Activated naive CD8-positive, alpha-beta T cell (primary cell): ENCODE results near the gene ITPKB.
A peak's percentile ranks its signal among the peaks of the same experiment; 100 is the strongest.
"Not testable (repeated sequence)": the region's sequence is repeated elsewhere in the genome, so short reads cannot be mapped to it uniquely, and the experiment has no call there.

Source experiments
- H3K27ac Mint-ChIP-seq: one replicate; pipeline ENCODE4 v1.8.0; 2021; ENCODE audit warnings: mixed read lengths
- H3K27me3 Mint-ChIP-seq: one replicate; pipeline ENCODE4 v1.8.0; 2021; ENCODE audit warnings: mixed read lengths
- H3K36me3 Mint-ChIP-seq: one replicate; pipeline ENCODE4 v1.8.0; 2021; ENCODE audit warnings: mixed read lengths
- H3K4me1 Mint-ChIP-seq: one replicate; pipeline ENCODE4 v1.8.0; 2021; ENCODE audit warnings: low read depth, mixed read lengths
- H3K4me3 Mint-ChIP-seq: one replicate; pipeline ENCODE4 v1.8.0; 2021; ENCODE audit warnings: mild to moderate bottlenecking, mixed read lengths
- H3K9me3 Mint-ChIP-seq: one replicate; pipeline ENCODE4 v1.8.0; 2021; ENCODE audit warnings: low read depth, mixed read lengths

Gene ITPKB

GRCh38 chr1:226646026-226646869, 92.8 kb downstream of the ITPKB start:
- Mint-ChIP-seq H3K27ac (peak overlapping the region; percentile 86), H3K4me1 (peaks cover 68% of the 10 kb centered on the region), H3K9me3 (no peaks in the 10 kb centered on the region), H3K27me3 (no peaks in the 10 kb centered on the region), H3K4me3 (peak overlapping the region; percentile 52), H3K36me3 (peaks cover 10% of the 10 kb centered on the region)

- Mint-ChIP-seq H3K27me3 (no peaks in the 10 kb centered on the region), H3K27ac (peak overlapping the region; percentile 97), H3K4me1 (peaks cover 72% of the 10 kb centered on the region), H3K9me3 (no peaks in the 10 kb centered on the region), H3K36me3 (peaks cover 10% of the 10 kb centered on the region), H3K4me3 (peak overlapping the region; percentile 52)
These were observed 93.7 kb downstream of the ITPKB start for GRCh38 chr1:226645279-226645976.

- peak overlapping the region; percentile 82 for H3K4me3 Mint-ChIP-seq
- H3K4me1 Mint-ChIP-seq, result peaks cover 73% of the 10 kb centered on the region
- no peaks in the 10 kb centered on the region for H3K27me3 Mint-ChIP-seq
- H3K9me3 Mint-ChIP-seq, result no peaks in the 10 kb centered on the region
- H3K27ac Mint-ChIP-seq, result peak overlapping the region; percentile 97
- H3K36me3 Mint-ChIP-seq, result peaks cover 10% of the 10 kb centered on the region
These were observed 94.4 kb downstream of the ITPKB start for GRCh38 chr1:226644541-226645176.

- no peaks in the 10 kb centered on the region for H3K27me3 Mint-ChIP-seq
- H3K4me3 Mint-ChIP-seq, result peak overlapping the region; percentile 82
- peaks cover 66% of the 10 kb centered on the region for H3K4me1 Mint-ChIP-seq
- peak overlapping the region; percentile 97 for H3K27ac Mint-ChIP-seq
- peaks cover 8% of the 10 kb centered on the region for H3K36me3 Mint-ChIP-seq
- no peaks in the 10 kb centered on the region for H3K9me3 Mint-ChIP-seq
These were observed 95.2 kb downstream of the ITPKB start for GRCh38 chr1:226643611-226644540.

GRCh38 chr1:226643177-226643576, 95.9 kb downstream of the ITPKB start:
- Mint-ChIP-seq H3K4me3 (peak overlapping the region; percentile 82), H3K4me1 (peaks cover 63% of the 10 kb centered on the region), H3K27ac (peak overlapping the region; percentile 97), H3K36me3 (peaks cover 5% of the 10 kb centered on the region), H3K9me3 (no peaks in the 10 kb centered on the region), H3K27me3 (no peaks in the 10 kb centered on the region)

- no peaks in the 10 kb centered on the region for H3K27me3 Mint-ChIP-seq
- H3K27ac Mint-ChIP-seq, result peak overlapping the region; percentile 97
- no peak overlapping the region for H3K4me3 Mint-ChIP-seq
- H3K9me3 Mint-ChIP-seq, result no peaks in the 10 kb centered on the region
- H3K36me3 Mint-ChIP-seq, result peaks cover 2% of the 10 kb centered on the region
- peaks cover 60% of the 10 kb centered on the region for H3K4me1 Mint-ChIP-seq
These were observed 96.7 kb downstream of the ITPKB start for GRCh38 chr1:226642421-226642820.

- H3K4me3 Mint-ChIP-seq, result no peak overlapping the region
- peaks cover 4% of the 10 kb centered on the region for H3K36me3 Mint-ChIP-seq
- H3K27ac Mint-ChIP-seq, result peak overlapping the region; percentile 34
- H3K4me1 Mint-ChIP-seq, result peaks cover 59% of the 10 kb centered on the region
- no peaks in the 10 kb centered on the region for H3K27me3 Mint-ChIP-seq
- H3K9me3 Mint-ChIP-seq, result no peaks in the 10 kb centered on the region
These were observed 97.3 kb downstream of the ITPKB start for GRCh38 chr1:226641671-226642231.

GRCh38 chr1:226640321-226641136, 98.6 kb downstream of the ITPKB start:
- H3K27ac Mint-ChIP-seq, result peak overlapping the region; percentile 83
- H3K27me3 Mint-ChIP-seq, result no peaks in the 10 kb centered on the region
- H3K4me3 Mint-ChIP-seq, result no peak overlapping the region
- peaks cover 6% of the 10 kb centered on the region for H3K36me3 Mint-ChIP-seq
- H3K4me1 Mint-ChIP-seq, result peaks cover 56% of the 10 kb centered on the region
- no peaks in the 10 kb centered on the region for H3K9me3 Mint-ChIP-seq

GRCh38 chr1:226639631-226640061, 99.4 kb downstream of the ITPKB start:
- peaks cover 8% of the 10 kb centered on the region for H3K36me3 Mint-ChIP-seq
- peaks cover 55% of the 10 kb centered on the region for H3K4me1 Mint-ChIP-seq
- no peak overlapping the region for H3K4me3 Mint-ChIP-seq
- no peaks in the 10 kb centered on the region for H3K9me3 Mint-ChIP-seq
- H3K27me3 Mint-ChIP-seq, result no peaks in the 10 kb centered on the region
- H3K27ac Mint-ChIP-seq, result peak overlapping the region; percentile 79

- H3K4me3 Mint-ChIP-seq, H3K36me3 Mint-ChIP-seq, H3K9me3 Mint-ChIP-seq, H3K27me3 Mint-ChIP-seq: not testable (repeated sequence)
- Mint-ChIP-seq H3K27ac (peak overlapping the region; percentile 79), H3K4me1 (peaks cover 54% of the 10 kb centered on the region)
These were observed 99.9 kb downstream of the ITPKB start for GRCh38 chr1:226639206-226639605.

- Mint-ChIP-seq H3K9me3 (no peaks in the 10 kb centered on the region), H3K36me3 (peaks cover 8% of the 10 kb centered on the region), H3K27me3 (no peaks in the 10 kb centered on the region), H3K4me3 (no peak overlapping the region), H3K4me1 (peaks cover 52% of the 10 kb centered on the region), H3K27ac (no peak overlapping the region)
These were observed 100.5 kb downstream of the ITPKB start for GRCh38 chr1:226638608-226639007.

- Mint-ChIP-seq H3K27ac (no peak overlapping the region), H3K27me3 (no peaks in the 10 kb centered on the region), H3K36me3 (peaks cover 6% of the 10 kb centered on the region), H3K9me3 (no peaks in the 10 kb centered on the region), H3K4me3 (no peak overlapping the region), H3K4me1 (peaks cover 52% of the 10 kb centered on the region)
These were observed 101.0 kb downstream of the ITPKB start for GRCh38 chr1:226638001-226638601.
